Activated CD8-positive, alpha-beta memory T cell treated with anti-CD3 and anti-CD28 coated beads for 4 hours (primary cell): ENCODE data around the gene AGAP3.

ENCODE experiments used
- DNase-seq, 2 donors: peaks; one replicate each; pipeline ENCODE4 v3.0.0-alpha.2; 2020; ENCODE audit warnings: low read depth in 2 of 2

The AGAP3 gene

GRCh38 chr7:151074817-151075661 is 11.2 kb upstream of the AGAP3 start:
- no peak for DNase-seq

- DNase-seq = no peak
Measured at GRCh38 chr7:151075662-151075971, 10.7 kb upstream of the AGAP3 start.

- DNase-seq = no peak
Measured at GRCh38 chr7:151075978-151076426, 10.3 kb upstream of the AGAP3 start.

- DNase-seq = no peak
Measured at GRCh38 chr7:151076863-151077704, 9.2 kb upstream of the AGAP3 start.

GRCh38 chr7:151077705-151078232 is 8.5 kb upstream of the AGAP3 start:
- no peak for DNase-seq

GRCh38 chr7:151078233-151079040 is 7.8 kb upstream of the AGAP3 start:
- DNase-seq = no peak

- no peak for DNase-seq
Measured at GRCh38 chr7:151079199-151079910, 6.9 kb upstream of the AGAP3 start.

- no peak for DNase-seq
Measured at GRCh38 chr7:151080067-151080521, 6.2 kb upstream of the AGAP3 start.

- peak; percentile 66 to 81 for DNase-seq
Measured at GRCh38 chr7:151080522-151081169, 5.6 kb upstream of the AGAP3 start, which contains the start of gene FASTK. TSS of gene FASTK (minus strand) at chr7:151080809. CDS start at chr7:151080766, 43 bp downstream.

- DNase-seq = no peak
Measured at GRCh38 chr7:151081170-151082101, 4.8 kb upstream of the AGAP3 start.

GRCh38 chr7:151082141-151083070 is 3.9 kb upstream of the AGAP3 start:
- no peak for DNase-seq

- peak; percentile 74 to 75 for DNase-seq
Measured at GRCh38 chr7:151083071-151083823, 3.0 kb upstream of the AGAP3 start, which contains the start of gene TMUB1. TSS of gene TMUB1 (minus strand) at chr7:151083493. CDS start at chr7:151082563, 930 bp downstream.

GRCh38 chr7:151083824-151084160 is 2.5 kb upstream of the AGAP3 start:
- no peak for DNase-seq

- no peak for DNase-seq
Measured at GRCh38 chr7:151085329-151085690, 965 bp upstream of the AGAP3 start.

GRCh38 chr7:151086802-151087244 is 548 bp downstream of the AGAP3 start:
- DNase-seq = no peak

GRCh38 chr7:151087245-151088018 is 1.2 kb downstream of the AGAP3 start:
- no peak for DNase-seq
